Activated naive CD4-positive, alpha-beta T cell treated with anti-CD3 and anti-CD28 coated beads, Interleukin-2, amount 50 U/mL, for 24 hours (primary cell): ENCODE results near the gene HYAL3.
A peak's percentile ranks its signal among the peaks of the same experiment; 100 is the strongest.
"Not testable (repeated sequence)": the region's sequence is repeated elsewhere in the genome, so short reads cannot be mapped to it uniquely, and the experiment has no call there.

Experiments
- H3K27ac Mint-ChIP-seq: one replicate; pipeline ENCODE4 v1.8.0; 2021; ENCODE audit warnings: mild to moderate bottlenecking, mixed read lengths
- H3K27me3 Mint-ChIP-seq: one replicate; pipeline ENCODE4 v1.8.0; 2021; ENCODE audit warnings: mixed read lengths
- H3K36me3 Mint-ChIP-seq: one replicate; pipeline ENCODE4 v1.8.0; 2021; ENCODE audit warnings: mixed read lengths
- H3K4me1 Mint-ChIP-seq: one replicate; pipeline ENCODE4 v1.8.0; 2021; ENCODE audit warnings: mixed read lengths
- H3K4me3 Mint-ChIP-seq: one replicate; pipeline ENCODE4 v1.8.0; 2021; ENCODE audit warnings: mild to moderate bottlenecking, mixed read lengths
- H3K9me3 Mint-ChIP-seq: one replicate; pipeline ENCODE4 v1.8.0; 2021; ENCODE audit warnings: mixed read lengths

Gene HYAL3

GRCh38 chr3:50292159-50293078, 6.8 kb downstream of the HYAL3 start, which contains the start of gene IFRD2:
IFRD2 (minus strand) TSS chr3:50292429; CDS start chr3:50292274, 155 bp downstream.
- peaks cover 8% of the 10 kb centered on the region for H3K36me3 Mint-ChIP-seq
- peak within 1 kb of the TSS; percentile 91 for H3K4me3 Mint-ChIP-seq
- H3K27ac Mint-ChIP-seq: peak within 1 kb of the TSS; percentile 95
- H3K4me1 Mint-ChIP-seq: peaks cover 16% of the 10 kb centered on the region
- no peaks in the 10 kb centered on the region for H3K9me3 Mint-ChIP-seq
- no peaks in the 10 kb centered on the region for H3K27me3 Mint-ChIP-seq

GRCh38 chr3:50290161-50290641, 9.0 kb downstream of the HYAL3 start:
- Mint-ChIP-seq H3K27me3 (no peaks in the 10 kb centered on the region), H3K4me1 (peaks cover 14% of the 10 kb centered on the region), H3K36me3 (peaks cover 9% of the 10 kb centered on the region), H3K27ac (no peak overlapping the region), H3K4me3 (peak overlapping the region; percentile 91), H3K9me3 (no peaks in the 10 kb centered on the region)

GRCh38 chr3:50289130-50289529, 10.1 kb downstream of the HYAL3 start:
- peak overlapping the region; percentile 57 for H3K4me3 Mint-ChIP-seq
- no peaks in the 10 kb centered on the region for H3K27me3 Mint-ChIP-seq
- peaks cover 9% of the 10 kb centered on the region for H3K36me3 Mint-ChIP-seq
- peaks cover 14% of the 10 kb centered on the region for H3K4me1 Mint-ChIP-seq
- no peaks in the 10 kb centered on the region for H3K9me3 Mint-ChIP-seq
- no peak overlapping the region for H3K27ac Mint-ChIP-seq

GRCh38 chr3:50288387-50289007, 10.7 kb downstream of the HYAL3 start:
- Mint-ChIP-seq H3K36me3 (peaks cover 9% of the 10 kb centered on the region), H3K4me3 (no peak overlapping the region)

GRCh38 chr3:50287262-50287661, 11.9 kb downstream of the HYAL3 start:
- peaks cover 6% of the 10 kb centered on the region for H3K4me1 Mint-ChIP-seq
- H3K27me3 Mint-ChIP-seq: no peaks in the 10 kb centered on the region
- peaks cover 9% of the 10 kb centered on the region for H3K36me3 Mint-ChIP-seq
- no peak overlapping the region for H3K4me3 Mint-ChIP-seq
- H3K27ac Mint-ChIP-seq: peak overlapping the region; percentile 46
- no peaks in the 10 kb centered on the region for H3K9me3 Mint-ChIP-seq

More at GRCh38 chr3:50288387-50289007, 10.7 kb downstream of the HYAL3 start:
- H3K27ac Mint-ChIP-seq: no peak overlapping the region
- H3K27me3 Mint-ChIP-seq: no peaks in the 10 kb centered on the region
- no peaks in the 10 kb centered on the region for H3K9me3 Mint-ChIP-seq
- H3K4me1 Mint-ChIP-seq: peaks cover 14% of the 10 kb centered on the region

GRCh38 chr3:50286322-50287227, 12.6 kb downstream of the HYAL3 start:
- peaks cover 6% of the 10 kb centered on the region for H3K4me1 Mint-ChIP-seq
- H3K9me3 Mint-ChIP-seq: no peaks in the 10 kb centered on the region
- no peaks in the 10 kb centered on the region for H3K27me3 Mint-ChIP-seq
- H3K4me3 Mint-ChIP-seq: no peak overlapping the region
- H3K27ac Mint-ChIP-seq: no peak overlapping the region
- peaks cover 9% of the 10 kb centered on the region for H3K36me3 Mint-ChIP-seq

- H3K4me3 Mint-ChIP-seq, H3K36me3 Mint-ChIP-seq, H3K27ac Mint-ChIP-seq, H3K27me3 Mint-ChIP-seq, H3K4me1 Mint-ChIP-seq, H3K9me3 Mint-ChIP-seq: not testable (repeated sequence)
These were observed 15.1 kb downstream of the HYAL3 start for GRCh38 chr3:50284121-50284520.

- Mint-ChIP-seq H3K36me3 (no peaks in the 10 kb centered on the region), H3K4me1 (peaks cover 16% of the 10 kb centered on the region), H3K9me3 (no peaks in the 10 kb centered on the region), H3K4me3 (no peak overlapping the region), H3K27me3 (peaks cover 10% of the 10 kb centered on the region), H3K27ac (no peak overlapping the region)
These were observed 19.8 kb downstream of the HYAL3 start for GRCh38 chr3:50279255-50280016.

GRCh38 chr3:50278880-50279224, 20.4 kb downstream of the HYAL3 start, which contains the start of gene LSMEM2:
LSMEM2 (plus strand) TSS chr3:50279087; CDS start chr3:50279114, 27 bp downstream.
- H3K27ac Mint-ChIP-seq: peak within 1 kb of the TSS; percentile 41
- peaks cover 21% of the 10 kb centered on the region for H3K4me1 Mint-ChIP-seq
- H3K27me3 Mint-ChIP-seq: peaks cover 15% of the 10 kb centered on the region
- no peak within 1 kb of the TSS for H3K4me3 Mint-ChIP-seq
- no peaks in the 10 kb centered on the region for H3K36me3 Mint-ChIP-seq
- no peaks in the 10 kb centered on the region for H3K9me3 Mint-ChIP-seq

GRCh38 chr3:50278123-50278879, 20.9 kb downstream of the HYAL3 start:
- Mint-ChIP-seq H3K9me3 (no peaks in the 10 kb centered on the region), H3K27me3 (peaks cover 15% of the 10 kb centered on the region), H3K36me3 (no peaks in the 10 kb centered on the region), H3K4me1 (peaks cover 21% of the 10 kb centered on the region), H3K27ac (peak overlapping the region; percentile 41), H3K4me3 (no peak overlapping the region)

GRCh38 chr3:50276762-50277101, 22.5 kb downstream of the HYAL3 start:
- no peaks in the 10 kb centered on the region for H3K36me3 Mint-ChIP-seq
- H3K4me1 Mint-ChIP-seq: peaks cover 26% of the 10 kb centered on the region
- H3K27ac Mint-ChIP-seq: no peak overlapping the region
- peaks cover 19% of the 10 kb centered on the region for H3K27me3 Mint-ChIP-seq
- no peak overlapping the region for H3K4me3 Mint-ChIP-seq
- no peaks in the 10 kb centered on the region for H3K9me3 Mint-ChIP-seq

GRCh38 chr3:50275996-50276761, 23.0 kb downstream of the HYAL3 start:
- Mint-ChIP-seq H3K27ac (no peak overlapping the region), H3K36me3 (no peaks in the 10 kb centered on the region), H3K4me3 (peak overlapping the region; percentile 79), H3K27me3 (peaks cover 19% of the 10 kb centered on the region), H3K4me1 (peaks cover 26% of the 10 kb centered on the region), H3K9me3 (no peaks in the 10 kb centered on the region)

GRCh38 chr3:50275141-50275995, 23.8 kb downstream of the HYAL3 start:
- no peaks in the 10 kb centered on the region for H3K9me3 Mint-ChIP-seq
- H3K4me3 Mint-ChIP-seq: peak overlapping the region; percentile 79
- H3K27me3 Mint-ChIP-seq: peaks cover 19% of the 10 kb centered on the region

More at GRCh38 chr3:50275141-50275995, 23.8 kb downstream of the HYAL3 start:
- Mint-ChIP-seq H3K27ac (peak overlapping the region; percentile 30), H3K4me1 (peaks cover 26% of the 10 kb centered on the region), H3K36me3 (no peaks in the 10 kb centered on the region)
